Naive B cell (primary cell): ENCODE results near the gene SMU1. TPM values are rescaled to one million over a fixed set of nuclear protein-coding genes. Genes with fewer than 3 reads are reported as not detected.

Experiments
- ATAC-seq, 2 donors: fragments of 150-1000 bp; cut with Tn5 transposase; 2 replicates each; pipeline ENCODE4 v1.10.0; 2021; ENCODE audit warnings: low read depth in 2 of 2, mild to moderate bottlenecking in 2 of 2, moderate library complexity in 2 of 2
- DNase-seq: peaks from one replicate; pipeline ENCODE4 v3.0.0; 2022
- H3K27ac Mint-ChIP-seq, 6 donors: one replicate each; pipeline ENCODE4 v1.8.0; 2020 to 2022; ENCODE audit warnings: mild to moderate bottlenecking in 6 of 6, mixed read lengths in 6 of 6, moderate library complexity in 5 of 6, inconsistent platforms in 2 of 6
- H3K27me3 Mint-ChIP-seq, 3 donors: one replicate each; pipeline ENCODE4 v1.8.0; 2021 to 2022; ENCODE audit warnings: mixed read lengths in 3 of 3, mild to moderate bottlenecking in 1 of 3
- H3K36me3 Mint-ChIP-seq, 2 donors: one replicate each; pipeline ENCODE4 v1.8.0; 2020 to 2022; ENCODE audit warnings: mixed read lengths in 2 of 2, inconsistent platforms in 1 of 2, mild to moderate bottlenecking in 1 of 2
- H3K4me1 Mint-ChIP-seq, 3 donors: one replicate each; pipeline ENCODE4 v1.8.0; 2020 to 2022; ENCODE audit warnings: mixed read lengths in 3 of 3, inconsistent platforms in 1 of 3, mild to moderate bottlenecking in 1 of 3, moderate library complexity in 1 of 3
- H3K4me3 Mint-ChIP-seq, 8 donors: one replicate each; pipeline ENCODE4 v1.8.0; 2020 to 2022; ENCODE audit warnings: mild to moderate bottlenecking in 8 of 8, mixed read lengths in 8 of 8, moderate library complexity in 8 of 8, inconsistent platforms in 2 of 8
- H3K9me3 Mint-ChIP-seq, 7 donors: one replicate each; pipeline ENCODE4 v1.8.0; 2020 to 2022; ENCODE audit warnings: mixed read lengths in 7 of 7, mild to moderate bottlenecking in 5 of 7, inconsistent platforms in 2 of 7, moderate library complexity in 1 of 7
- polyA plus RNA-seq, 6 donors: library from polyadenylated mRNA; unstranded; fragments of 300-500 nt; fragmentation: Illumina TruSeq; gene quantifications; one replicate each; pipeline ENCODE4 v1.2.3, GENCODE V29; 2021; ENCODE audit warnings: low read depth in 6 of 6

The SMU1 gene
- 10 to 100 TPM; 19.6 to 44.5 (median 25.8) TPM for polyA plus RNA-seq

DNA sequence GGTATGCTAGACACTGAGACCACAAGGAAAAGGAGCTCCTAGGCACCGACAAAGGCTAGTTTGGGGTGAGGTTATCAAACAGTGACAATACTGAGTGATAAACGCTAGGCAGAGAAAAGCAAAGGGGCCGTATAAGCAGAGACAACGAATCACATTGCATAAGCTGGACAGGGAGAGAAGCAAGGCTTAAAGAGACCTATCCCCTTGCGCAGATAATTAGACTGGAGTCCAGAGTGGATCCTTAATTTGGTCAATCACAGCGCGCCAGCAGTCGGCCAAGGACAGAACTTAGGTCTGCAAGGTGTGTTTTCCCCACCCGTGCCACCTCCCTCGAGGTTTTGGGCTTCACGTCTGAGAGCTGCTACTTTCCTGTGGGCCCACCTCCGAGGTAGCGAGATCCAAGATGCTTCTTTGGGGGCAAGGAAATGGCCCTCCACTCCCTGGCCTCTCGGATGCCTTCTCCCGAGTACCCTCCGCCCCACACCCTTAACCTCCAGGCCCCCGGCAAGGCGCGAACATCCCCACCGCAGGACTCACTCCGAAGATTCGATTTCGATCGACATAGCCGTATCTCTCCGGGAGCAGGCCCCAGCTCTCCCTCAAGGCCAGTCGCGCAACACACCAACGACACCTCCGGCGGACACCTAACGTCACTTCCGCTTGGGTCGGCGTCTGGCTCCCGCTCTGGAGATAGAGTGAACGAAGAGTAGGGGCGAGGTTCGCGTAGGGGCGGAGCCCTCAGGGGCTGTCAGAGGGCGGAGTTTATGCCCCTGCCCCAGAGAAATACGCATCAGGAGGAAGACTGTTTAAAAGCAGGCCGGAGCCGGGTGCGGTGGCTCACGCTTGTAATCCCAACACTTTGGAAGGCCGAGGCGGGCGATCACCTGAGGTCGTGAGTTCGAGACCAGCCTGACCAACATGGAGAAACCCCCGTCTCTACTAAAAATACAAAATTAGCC is at the start of gene SMU1:
Gene SMU1 (minus strand): TSS at position 629 of the 959 bp plus-strand sequence. CDS start 66 bp downstream, at position 563.
- ATAC-seq, result peak; percentile 96
- Mint-ChIP-seq H3K4me3 (peak within 1 kb of the TSS; percentile 92 to 100 (median 99)), H3K27ac (peak within 1 kb of the TSS; percentile 99 to 100 (median 100)), H3K9me3 (no peaks in the 10 kb centered on the region), H3K36me3 (peaks cover 0 to 8% of the 10 kb centered on the region in 2 donors), H3K27me3 (no peaks in the 10 kb centered on the region), H3K4me1 (peaks cover 18 to 47% (median 39%) of the 10 kb centered on the region in 3 donors)
- DNase-seq, result peak; percentile 94

- H3K9me3 Mint-ChIP-seq, result no peaks in the 10 kb centered on the region
- peak overlapping the region; percentile 99 to 100 (median 100) for H3K27ac Mint-ChIP-seq
- DNase-seq (no peak), ATAC-seq (no peak)
- peaks cover 9 to 20% of the 10 kb centered on the region in 2 donors for H3K36me3 Mint-ChIP-seq
- no peaks in the 10 kb centered on the region for H3K27me3 Mint-ChIP-seq
- H3K4me1 Mint-ChIP-seq, result peaks cover 71 to 91% (median 75%) of the 10 kb centered on the region in 3 donors
- H3K4me3 Mint-ChIP-seq, result peak overlapping the region; percentile 63 to 91 (median 86)
These were observed 49.0 kb upstream of the SMU1 start for GRCh38 chr9:33125461-33125860.

DNA sequence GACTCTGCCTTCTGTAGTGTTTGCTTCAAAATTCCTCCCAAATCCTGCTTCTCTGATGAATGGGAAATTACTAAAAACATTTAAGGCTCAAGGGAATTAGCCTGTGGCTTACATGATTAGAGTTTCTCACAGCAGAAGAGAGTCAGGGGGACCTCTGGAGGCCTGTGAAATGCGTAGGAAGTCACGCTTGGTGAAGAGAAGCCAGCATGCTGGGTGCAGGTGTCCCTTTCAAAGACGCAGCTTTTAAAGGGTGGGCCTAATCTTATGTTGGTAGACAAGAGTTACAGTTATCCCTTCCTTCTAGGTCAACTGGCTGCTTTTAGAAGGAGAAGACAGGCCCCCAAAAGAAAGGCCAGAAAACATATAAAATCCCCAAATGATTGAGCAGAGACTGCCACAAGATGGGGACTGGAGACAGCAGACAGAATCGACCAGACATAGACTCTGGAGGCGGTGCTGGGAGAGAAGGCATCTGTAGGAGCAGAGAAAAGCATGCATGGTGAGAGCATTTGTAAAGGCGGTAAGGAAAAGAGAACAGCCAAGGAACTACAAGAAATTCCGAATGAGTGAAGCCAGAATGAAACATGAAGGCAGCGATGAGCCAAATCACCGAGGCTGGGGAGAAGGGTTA is 48.4 kb upstream of the SMU1 start:
- H3K4me1 Mint-ChIP-seq, result peaks cover 68 to 89% (median 71%) of the 10 kb centered on the region in 3 donors
- H3K27ac Mint-ChIP-seq, result peak overlapping the region; percentile 99 to 100 (median 100)
- H3K27me3 Mint-ChIP-seq, result no peaks in the 10 kb centered on the region
- peak; percentile 82 to 84 for ATAC-seq
- no peaks in the 10 kb centered on the region for H3K9me3 Mint-ChIP-seq
- H3K36me3 Mint-ChIP-seq, result peaks cover 12 to 14% of the 10 kb centered on the region in 2 donors
- DNase-seq, result peak; percentile 83
- peak overlapping the region; percentile 63 to 91 (median 86) for H3K4me3 Mint-ChIP-seq

- peaks cover 63 to 88% (median 63%) of the 10 kb centered on the region in 3 donors for H3K4me1 Mint-ChIP-seq
- H3K4me3 Mint-ChIP-seq, result peak overlapping the region in 7 of 8 donors; percentile 35 to 91 (median 85)
- peak overlapping the region; percentile 99 to 100 (median 100) for H3K27ac Mint-ChIP-seq
- ATAC-seq, result no peak
- peaks cover 13 to 17% of the 10 kb centered on the region in 2 donors for H3K36me3 Mint-ChIP-seq
- no peaks in the 10 kb centered on the region for H3K27me3 Mint-ChIP-seq
- H3K9me3 Mint-ChIP-seq, result no peaks in the 10 kb centered on the region
- no peak for DNase-seq
These were observed 47.6 kb upstream of the SMU1 start for GRCh38 chr9:33124046-33124445.

- Mint-ChIP-seq H3K9me3 (no peaks in the 10 kb centered on the region), H3K4me3 (peak overlapping the region in 5 of 8 donors; percentile 29 to 81 (median 57)), H3K36me3 (peaks cover 13 to 17% of the 10 kb centered on the region in 2 donors)
These were observed 47.0 kb upstream of the SMU1 start for GRCh38 chr9:33123407-33124031.

DNA sequence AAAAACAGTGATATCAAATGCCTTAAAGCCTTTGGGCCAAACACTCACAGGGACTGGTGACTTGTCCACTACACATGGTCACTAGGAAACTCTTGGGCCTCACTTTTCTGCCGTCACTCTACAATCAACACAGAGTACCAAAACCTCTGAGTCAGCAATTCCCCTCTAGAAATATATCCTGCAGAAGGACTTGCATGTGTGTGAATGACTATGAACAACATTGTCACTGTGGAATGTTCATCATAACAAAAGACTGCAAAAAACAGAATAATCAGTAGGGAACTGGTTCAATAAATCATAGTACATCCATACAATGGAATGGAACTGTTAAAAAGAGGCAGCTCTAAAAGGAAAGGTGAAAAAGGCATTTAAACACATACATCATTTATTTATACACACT is 44.1 kb upstream of the SMU1 start:
- ATAC-seq, result no peak
- peak overlapping the region in 3 of 6 donors; percentile 67 to 99 (median 90) for H3K27ac Mint-ChIP-seq
- H3K4me1 Mint-ChIP-seq, result peaks cover 52 to 85% (median 53%) of the 10 kb centered on the region in 3 donors
- no peaks in the 10 kb centered on the region for H3K27me3 Mint-ChIP-seq
- no peak for DNase-seq
- no peaks in the 10 kb centered on the region for H3K9me3 Mint-ChIP-seq
- peaks cover 7 to 13% of the 10 kb centered on the region in 2 donors for H3K36me3 Mint-ChIP-seq
- H3K4me3 Mint-ChIP-seq, result peak overlapping the region in 1 of 8 donors; percentile 59

More at GRCh38 chr9:33123407-33124031, 47.0 kb upstream of the SMU1 start:
- Mint-ChIP-seq H3K27me3 (no peaks in the 10 kb centered on the region), H3K4me1 (peaks cover 59 to 88% (median 59%) of the 10 kb centered on the region in 3 donors), H3K27ac (peak overlapping the region; percentile 99 to 100 (median 100))
- ATAC-seq (no peak), DNase-seq (no peak)

GRCh38 chr9:33117796-33118195 is 41.3 kb upstream of the SMU1 start:
- Mint-ChIP-seq H3K9me3 (no peaks in the 10 kb centered on the region), H3K4me1 (peaks cover 27 to 78% (median 44%) of the 10 kb centered on the region in 3 donors), H3K4me3 (peak overlapping the region in 2 of 8 donors; percentile 37 to 55), H3K36me3 (peaks cover 18 to 24% of the 10 kb centered on the region in 2 donors), H3K27ac (peak overlapping the region; percentile 16 to 98 (median 90)), H3K27me3 (no peaks in the 10 kb centered on the region)
- DNase-seq (no peak), ATAC-seq (peak in 1 of 2 donors; percentile 15)

DNA sequence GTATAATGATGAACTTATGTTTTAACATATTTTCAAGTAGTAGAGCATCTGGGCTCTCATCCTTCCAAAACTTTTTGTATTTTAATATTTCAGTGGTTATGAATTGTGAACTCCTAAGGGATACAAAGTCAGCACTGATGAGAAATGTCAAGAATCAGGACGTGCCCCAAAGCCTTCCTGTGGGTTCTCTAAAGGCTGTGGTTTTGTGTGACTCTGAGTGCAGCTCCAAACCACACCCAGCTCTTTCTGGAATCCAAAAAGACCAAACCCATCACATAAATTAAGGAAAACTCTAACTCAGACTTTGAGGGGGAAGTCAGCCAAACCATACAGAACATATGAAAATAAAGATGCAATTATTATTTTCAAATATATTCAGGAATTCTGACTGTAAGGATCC is 40.8 kb upstream of the SMU1 start:
- Mint-ChIP-seq H3K4me3 (peak overlapping the region in 5 of 8 donors; percentile 53 to 91 (median 83)), H3K27ac (peak overlapping the region; percentile 38 to 99 (median 96)), H3K4me1 (peaks cover 27 to 78% (median 44%) of the 10 kb centered on the region in 3 donors), H3K27me3 (no peaks in the 10 kb centered on the region), H3K9me3 (no peaks in the 10 kb centered on the region), H3K36me3 (peaks cover 18 to 29% of the 10 kb centered on the region in 2 donors)
- no peak for DNase-seq
- no peak for ATAC-seq

DNA sequence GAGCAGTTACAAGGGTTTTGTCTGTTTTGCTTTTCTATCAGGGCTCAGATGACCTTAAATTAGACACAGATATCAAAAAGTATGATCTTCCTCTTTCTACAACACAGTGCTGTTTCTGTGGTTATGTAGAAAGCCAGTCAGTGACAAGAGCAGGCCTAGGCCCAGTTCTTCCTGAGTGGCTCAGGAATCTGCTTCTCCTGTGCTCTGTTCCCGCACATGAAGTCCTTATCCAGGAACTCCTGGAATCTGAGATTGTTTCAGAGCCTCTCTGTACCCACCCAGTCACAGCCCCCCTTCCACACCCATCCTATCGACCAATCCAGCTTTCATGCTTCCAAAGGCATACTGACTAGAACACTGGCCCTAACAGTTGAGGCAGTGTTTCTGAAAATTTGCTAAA is 40.4 kb upstream of the SMU1 start:
- DNase-seq (no peak), ATAC-seq (peak; percentile 95)
- H3K27me3 Mint-ChIP-seq, result no peaks in the 10 kb centered on the region
- H3K27ac Mint-ChIP-seq, result peak overlapping the region; percentile 93 to 99 (median 96)
- peaks cover 30 to 75% (median 44%) of the 10 kb centered on the region in 3 donors for H3K4me1 Mint-ChIP-seq
- H3K9me3 Mint-ChIP-seq, result no peaks in the 10 kb centered on the region
- peaks cover 22 to 30% of the 10 kb centered on the region in 2 donors for H3K36me3 Mint-ChIP-seq
- H3K4me3 Mint-ChIP-seq, result peak overlapping the region in 7 of 8 donors; percentile 53 to 91 (median 83)

- DNase-seq, result no peak
- peak overlapping the region in 2 of 6 donors; percentile 34 to 93 for H3K27ac Mint-ChIP-seq
- no peak for ATAC-seq
- H3K4me3 Mint-ChIP-seq, result peak overlapping the region in 1 of 8 donors; percentile 68
- no peaks in the 10 kb centered on the region for H3K9me3 Mint-ChIP-seq
- peaks cover 24 to 26% of the 10 kb centered on the region in 2 donors for H3K36me3 Mint-ChIP-seq
- peaks cover 22 to 67% (median 37%) of the 10 kb centered on the region in 3 donors for H3K4me1 Mint-ChIP-seq
- no peaks in the 10 kb centered on the region for H3K27me3 Mint-ChIP-seq
These were observed 38.3 kb upstream of the SMU1 start for GRCh38 chr9:33114746-33115145.

GRCh38 chr9:33113799-33114547 is 37.5 kb upstream of the SMU1 start:
- peaks cover 22 to 63% (median 38%) of the 10 kb centered on the region in 3 donors for H3K4me1 Mint-ChIP-seq
- no peaks in the 10 kb centered on the region for H3K9me3 Mint-ChIP-seq
- peaks cover 20 to 26% of the 10 kb centered on the region in 2 donors for H3K36me3 Mint-ChIP-seq
- no peak for DNase-seq
- ATAC-seq, result no peak
- peak overlapping the region in 5 of 6 donors; percentile 38 to 93 (median 87) for H3K27ac Mint-ChIP-seq
- no peaks in the 10 kb centered on the region for H3K27me3 Mint-ChIP-seq
- no peak overlapping the region for H3K4me3 Mint-ChIP-seq

GRCh38 chr9:33112094-33112493 is 35.6 kb upstream of the SMU1 start:
- Mint-ChIP-seq H3K36me3 (peaks cover 17 to 19% of the 10 kb centered on the region in 2 donors), H3K27ac (peak overlapping the region; percentile 45 to 97 (median 82)), H3K4me3 (no peak overlapping the region), H3K4me1 (peaks cover 18 to 60% (median 40%) of the 10 kb centered on the region in 3 donors), H3K9me3 (no peaks in the 10 kb centered on the region), H3K27me3 (no peaks in the 10 kb centered on the region)
- DNase-seq (no peak), ATAC-seq (no peak)
